Gastrocnemius medialis (tissue), 4 donors: ENCODE data around the gene RREB1. TPM values are rescaled to one million over a fixed set of nuclear protein-coding genes. Genes with fewer than 3 reads are reported as not detected.

ENCODE experiments used
- ATAC-seq, 2 donors: fragments of 150-250 bp; one replicate each; pipeline ENCODE4 v1.9.1; 2016
- DNase-seq, 2 donors: peaks; one replicate each; pipeline ENCODE4 v3.0.0-alpha.2; 2019
- H3K27ac ChIP-seq, 4 donors: fragments of 200-600 bp; sonication (generic); 1 replicate in 1 of 4; 2 replicates in 3 of 4; pipeline ENCODE4 v1.5.1; 2016 to 2018; ENCODE audit warnings: mild to moderate bottlenecking in 2 of 4, moderate library complexity in 1 of 4
- H3K27me3 ChIP-seq, 3 donors: fragments of 200-600 bp; sonication (generic) in 2 of 3; 1 replicate in 1 of 3; 2 replicates in 2 of 3; pipeline versions ENCODE4 v1.5.1 to v1.6.0; 2016 to 2019; ENCODE audit warnings: mild to moderate bottlenecking in 1 of 3, moderate library complexity in 1 of 3
- H3K36me3 ChIP-seq, 2 donors: fragments of 200-600 bp; sonication (generic) in 1 of 2; one replicate each; pipeline ENCODE4 v1.5.1; 2017 to 2018
- H3K4me1 ChIP-seq, 2 donors: fragments of 200-600 bp; sonication (generic) in 1 of 2; one replicate each; pipeline ENCODE4 v1.5.1; 2016 to 2017; ENCODE audit warnings: mild to moderate bottlenecking in 2 of 2
- H3K4me3 ChIP-seq, 4 donors: fragments of 200-600 bp; sonication (generic) in 3 of 4; 1 replicate in 1 of 4; 2 replicates in 3 of 4; pipeline ENCODE4 v1.5.1; 2016 to 2019; ENCODE audit warnings: mild to moderate bottlenecking in 2 of 4
- H3K9me3 ChIP-seq, 3 donors: fragments of 200-600 bp; sonication (generic) in 2 of 3; 1 replicate in 1 of 3; 2 replicates in 2 of 3; pipeline ENCODE4 v1.5.1; 2016 to 2019
- POLR2A ChIP-seq, 2 donors: fragments of 450-650 bp; IDR thresholded peaks; one replicate each; pipeline ENCODE4 v1.6.1; 2017; ENCODE audit warnings: antibody characterized with exemption in 2 of 2, mild to moderate bottlenecking in 2 of 2, moderate library complexity in 2 of 2
- in situ Hi-C, 4 donors: fragments of 200-750 bp; cut with MboI; loops; one replicate each; pipeline versions ENCODE4 v1.15.0 to v1.8.0; 2017; ENCODE audit warnings: low sequenced_read_pairs in 4 of 4
- intact Hi-C: fragments of 100-400 bp; cut with DNase I; formaldehyde crosslinking; loops from one replicate; pipeline ENCODE4 v1.15.1; 2023; ENCODE audit warnings: low total_unique reads
- total RNA-seq, 4 donors: library from RNA; depleted of rRNA; stranded (reverse); fragments of >200 nt; gene quantifications; one replicate each; pipeline versions ENCODE4 v1.1.0 to v1.2.3, GENCODE V29; 2016
- TF ChIP-seq, protein P1 (sequence below), 5 experiments: fragments of 450-650 bp in 3 of 5; fragments of 200-600 bp in 2 of 5; sonication (generic) in 2 of 5; IDR thresholded peaks in 4 of 5; conservative IDR thresholded peaks in 1 of 5; 1 replicate in 4 of 5; 2 replicates in 1 of 5; pipeline ENCODE4 v1.5.1; 2016 to 2019; ENCODE audit warnings: antibody characterized with exemption in 5 of 5, mild to moderate bottlenecking in 3 of 5, moderate library complexity in 3 of 5

The RREB1 gene
- total RNA-seq, 4 donors from 2014 or later, result 18.0 to 41.3 (median 39.2) TPM

DNA sequence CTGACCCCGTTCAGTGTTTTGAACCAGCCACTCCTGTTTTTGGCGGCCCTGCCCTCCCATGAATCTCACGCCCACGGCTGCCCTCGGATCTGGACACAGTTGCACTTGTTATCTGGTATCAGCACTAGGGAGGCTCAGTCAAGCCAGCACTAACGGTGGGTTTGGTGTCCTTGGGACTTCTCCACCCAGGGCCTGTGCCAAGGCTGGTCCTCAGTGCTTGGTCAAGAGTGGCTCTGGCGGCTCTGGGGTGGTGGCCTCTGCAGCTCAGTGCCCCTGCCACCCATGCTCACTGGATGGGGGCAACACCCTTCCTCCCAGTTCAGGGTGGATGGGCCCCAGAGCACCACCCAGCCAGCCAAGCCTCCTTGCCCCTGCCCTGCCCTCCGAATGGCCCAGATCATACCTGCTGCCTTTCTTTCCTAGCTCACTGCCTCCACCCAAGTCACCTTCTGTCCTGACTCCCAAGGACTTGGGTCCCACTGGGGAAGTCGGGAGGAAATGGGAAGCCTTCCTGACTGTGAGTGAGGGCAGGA, 150.5 kb downstream of the RREB1 start:
- H3K27me3 ChIP-seq, result no peaks in the 10 kb centered on the region
- no peak for DNase-seq
- intact Hi-C loops, result no loop called here
- peaks cover 12 to 14% of the 10 kb centered on the region in 2 donors for H3K4me1 ChIP-seq
- no peak overlapping the region for H3K4me3 ChIP-seq
- no peak for ATAC-seq
- in situ Hi-C loops, result no loop called here
- H3K27ac ChIP-seq, result no peak overlapping the region
- H3K36me3 ChIP-seq, result no peaks in the 10 kb centered on the region
- H3K9me3 ChIP-seq, result peaks cover 0 to 8% (median 0%) of the 10 kb centered on the region in 3 donors
- no peak for TF ChIP-seq POLR2A (IDR thresholded peaks at IDR 0.05)
- TF ChIP-seq, protein P1, sequence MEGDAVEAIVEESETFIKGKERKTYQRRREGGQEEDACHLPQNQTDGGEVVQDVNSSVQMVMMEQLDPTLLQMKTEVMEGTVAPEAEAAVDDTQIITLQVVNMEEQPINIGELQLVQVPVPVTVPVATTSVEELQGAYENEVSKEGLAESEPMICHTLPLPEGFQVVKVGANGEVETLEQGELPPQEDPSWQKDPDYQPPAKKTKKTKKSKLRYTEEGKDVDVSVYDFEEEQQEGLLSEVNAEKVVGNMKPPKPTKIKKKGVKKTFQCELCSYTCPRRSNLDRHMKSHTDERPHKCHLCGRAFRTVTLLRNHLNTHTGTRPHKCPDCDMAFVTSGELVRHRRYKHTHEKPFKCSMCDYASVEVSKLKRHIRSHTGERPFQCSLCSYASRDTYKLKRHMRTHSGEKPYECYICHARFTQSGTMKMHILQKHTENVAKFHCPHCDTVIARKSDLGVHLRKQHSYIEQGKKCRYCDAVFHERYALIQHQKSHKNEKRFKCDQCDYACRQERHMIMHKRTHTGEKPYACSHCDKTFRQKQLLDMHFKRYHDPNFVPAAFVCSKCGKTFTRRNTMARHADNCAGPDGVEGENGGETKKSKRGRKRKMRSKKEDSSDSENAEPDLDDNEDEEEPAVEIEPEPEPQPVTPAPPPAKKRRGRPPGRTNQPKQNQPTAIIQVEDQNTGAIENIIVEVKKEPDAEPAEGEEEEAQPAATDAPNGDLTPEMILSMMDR (IDR thresholded peaks at IDR 0.05 in 4 of 5, conservative IDR thresholded peaks at IDR 0.05 in 1 of 5), result no peak

DNA sequence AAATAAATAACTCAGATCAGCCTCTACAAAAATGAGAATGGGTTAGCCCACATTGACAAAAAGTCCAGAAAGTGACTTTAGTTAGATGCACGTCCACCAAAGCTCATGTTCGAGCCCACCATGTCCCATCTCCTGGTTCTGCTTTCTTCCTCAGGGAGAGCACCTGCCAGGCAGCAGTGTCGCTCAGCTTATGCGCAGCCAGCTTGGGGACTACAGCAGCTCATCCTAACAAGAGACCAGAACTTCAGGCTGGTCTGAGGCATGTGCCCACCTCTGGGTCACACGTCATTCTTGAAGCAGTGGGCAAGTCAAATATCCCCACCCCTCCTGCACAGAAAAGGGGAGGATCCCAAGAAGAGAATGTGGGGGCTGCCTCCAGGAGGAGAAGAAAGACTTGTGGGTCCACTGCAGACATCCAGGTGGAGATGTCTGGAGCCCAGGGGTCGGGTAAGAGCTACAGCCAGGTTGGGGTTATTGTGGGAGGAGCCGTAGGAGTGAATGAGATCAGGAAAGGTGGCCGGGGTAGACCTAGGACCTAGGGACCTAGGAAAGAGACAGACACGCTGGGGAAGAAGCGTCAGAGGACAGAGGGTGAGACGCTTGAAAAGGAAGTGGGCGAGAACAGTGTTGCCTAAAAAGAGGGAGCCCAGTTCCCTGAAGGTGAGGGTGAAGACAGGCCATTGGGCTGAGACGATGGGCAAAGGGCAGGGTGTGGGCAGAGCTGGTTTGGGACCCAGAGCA, 152.7 kb downstream of the RREB1 start:
- Histone ChIP-seq H3K27me3 (no peaks in the 10 kb centered on the region), H3K4me3 (peak overlapping the region; percentile 63 to 88 (median 74)), H3K27ac (peak overlapping the region; percentile 63 to 71 (median 68)), H3K36me3 (no peaks in the 10 kb centered on the region), H3K9me3 (peaks cover 0 to 6% (median 0%) of the 10 kb centered on the region in 3 donors), H3K4me1 (peaks cover 7 to 14% of the 10 kb centered on the region in 2 donors)
- no peak for TF ChIP-seq POLR2A (IDR thresholded peaks at IDR 0.05)
- TF ChIP-seq, protein P1 (IDR thresholded peaks at IDR 0.05 in 4 of 5, conservative IDR thresholded peaks at IDR 0.05 in 1 of 5), result no peak
- in situ Hi-C loops, result no loop called here
- DNase-seq (no peak), ATAC-seq (peak in 1 of 2 donors; percentile 10)
- intact Hi-C loops, result no loop called here

DNA sequence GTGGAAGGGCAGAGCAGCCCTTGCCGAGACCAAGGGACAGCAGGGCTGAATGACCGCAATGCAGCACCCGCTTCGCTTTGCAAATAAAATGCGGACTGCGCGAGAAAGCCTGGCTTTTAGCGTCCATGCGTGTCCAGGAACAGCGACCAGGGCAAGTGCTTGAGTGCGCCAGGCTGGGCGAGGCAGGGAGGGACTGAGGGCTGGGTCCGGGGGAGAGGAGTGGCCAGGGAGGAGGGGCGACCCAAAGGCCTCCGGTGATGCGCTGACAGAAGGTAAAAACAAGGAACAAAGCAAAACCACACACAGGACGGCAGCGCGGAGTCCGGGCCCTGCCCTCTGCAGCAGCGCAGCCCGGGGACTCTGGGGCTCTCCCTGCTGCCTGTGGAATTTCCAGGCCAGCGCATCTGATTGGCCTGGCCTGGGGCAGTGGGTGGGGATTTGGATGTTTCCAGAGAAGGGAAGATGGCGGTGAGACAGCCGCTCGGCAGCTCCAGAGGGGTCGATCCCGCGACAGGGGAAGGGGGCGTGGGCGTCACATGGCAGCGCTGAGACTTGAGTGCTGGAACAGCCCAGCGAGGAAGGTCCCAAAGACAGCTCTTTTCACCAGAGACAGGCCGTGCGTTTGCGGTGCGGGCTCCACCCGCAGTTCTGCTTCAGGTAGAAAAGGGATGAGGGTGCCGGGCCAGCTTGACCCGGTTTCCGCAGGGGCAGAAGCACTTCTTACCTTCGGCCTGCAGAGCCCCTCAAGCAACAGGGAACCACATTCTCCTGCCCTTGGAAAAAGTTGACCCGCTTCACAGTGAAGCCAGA, 153.5 kb downstream of the RREB1 start:
- Histone ChIP-seq H3K36me3 (no peaks in the 10 kb centered on the region), H3K27me3 (no peaks in the 10 kb centered on the region), H3K4me3 (peak overlapping the region; percentile 63 to 88 (median 74)), H3K9me3 (no peaks in the 10 kb centered on the region), H3K27ac (peak overlapping the region; percentile 63 to 71 (median 68)), H3K4me1 (peaks cover 7 to 14% of the 10 kb centered on the region in 2 donors)
- DNase-seq (peak; percentile 69 to 79), ATAC-seq (peak; percentile 92 to 94)
- intact Hi-C loops (no loop called here), in situ Hi-C loops (no loop called here)
- TF ChIP-seq POLR2A (IDR thresholded peaks at IDR 0.05), result peak; percentile 42 to 56
- TF ChIP-seq, protein P1 (IDR thresholded peaks at IDR 0.05 in 4 of 5, conservative IDR thresholded peaks at IDR 0.05 in 1 of 5), result no peak

DNA sequence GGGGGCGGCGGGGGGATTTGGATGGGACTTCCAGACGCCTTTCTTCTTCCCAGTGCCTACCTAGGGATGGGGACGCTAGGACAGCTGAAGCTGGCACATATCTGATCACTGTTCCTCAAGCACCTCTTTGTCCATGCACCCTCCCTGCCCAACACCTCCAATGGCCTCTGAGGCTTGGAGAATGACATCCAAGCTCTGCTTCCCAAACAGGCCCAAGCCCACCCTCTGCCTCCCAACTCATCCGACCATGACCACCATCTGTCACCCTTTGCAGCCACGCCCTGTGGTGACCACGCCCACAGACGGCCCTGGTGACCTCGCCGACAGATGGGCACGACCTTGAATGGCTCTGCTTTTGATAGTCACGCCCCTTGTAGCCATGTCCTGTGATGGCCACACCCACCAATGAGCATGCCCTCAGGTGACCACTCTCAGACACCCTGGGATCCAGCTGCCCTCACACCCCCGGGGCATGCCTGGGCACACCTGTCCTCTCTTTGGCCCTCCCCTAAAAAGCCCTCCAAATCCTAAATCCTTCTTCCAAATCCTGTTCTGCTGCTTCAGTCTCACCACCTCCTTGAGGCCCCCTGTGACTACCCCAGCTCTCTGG, 154.2 kb downstream of the RREB1 start:
- Histone ChIP-seq H3K9me3 (no peaks in the 10 kb centered on the region), H3K4me3 (peak overlapping the region; percentile 63 to 88 (median 74)), H3K4me1 (peaks cover 7 to 14% of the 10 kb centered on the region in 2 donors), H3K27me3 (no peaks in the 10 kb centered on the region), H3K36me3 (no peaks in the 10 kb centered on the region), H3K27ac (peak overlapping the region; percentile 63 to 71 (median 68))
- in situ Hi-C loops (no loop called here), intact Hi-C loops (no loop called here)
- ATAC-seq (no peak), DNase-seq (peak in 1 of 2 donors; percentile 38)
- TF ChIP-seq, protein P1 (IDR thresholded peaks at IDR 0.05 in 4 of 5, conservative IDR thresholded peaks at IDR 0.05 in 1 of 5), result no peak
- no peak for TF ChIP-seq POLR2A (IDR thresholded peaks at IDR 0.05)
